Ovary (tissue), 3 donors: Measurements from ENCODE around the gene NFKBIZ.

Experiments used
- EP300 ChIP-seq: sonication (generic); formaldehyde crosslinking; IDR thresholded peaks from one replicate; pipeline ENCODE4 v1.6.1; 2017; ENCODE audit warnings: antibody characterized with exemption
- POLR2A ChIP-seq: fragments of 450-650 bp; IDR thresholded peaks from one replicate; pipeline ENCODE4 v1.6.1; 2017; ENCODE audit warnings: antibody characterized with exemption, mild to moderate bottlenecking, moderate library complexity
- TF ChIP-seq, protein P1 (sequence below), 3 donors: fragments of 450-650 bp in 2 of 3; fragments of 200-600 bp in 1 of 3; IDR thresholded peaks; one replicate each; pipeline versions ENCODE4 v1.5.1 to v1.8.0; 2016 to 2022; ENCODE audit warnings: antibody characterized with exemption in 3 of 3, mild to moderate bottlenecking in 1 of 3
- donor health status: DM: no; HTN: no; CAD: no.

DNA sequence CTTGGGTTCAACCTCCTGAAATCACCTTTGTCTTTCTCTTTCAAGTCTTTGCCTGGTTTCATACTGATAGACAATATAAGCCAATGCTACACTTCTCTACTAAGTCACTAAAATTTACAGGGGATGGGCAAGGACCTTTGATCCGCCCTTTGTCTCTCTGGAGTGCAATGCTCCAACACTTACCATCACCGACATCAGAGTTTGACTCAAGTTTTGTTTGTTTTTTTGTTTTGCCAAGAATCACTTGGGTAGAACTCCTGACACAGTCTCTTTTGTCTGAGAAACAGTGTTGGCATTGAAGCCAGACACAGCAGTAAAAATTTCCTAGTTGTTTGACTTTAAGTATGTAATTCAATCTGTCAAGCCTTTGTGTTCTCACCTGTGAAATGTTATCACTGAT, 29.3 kb downstream of the NFKBIZ start:
- TF ChIP-seq, protein P1, sequence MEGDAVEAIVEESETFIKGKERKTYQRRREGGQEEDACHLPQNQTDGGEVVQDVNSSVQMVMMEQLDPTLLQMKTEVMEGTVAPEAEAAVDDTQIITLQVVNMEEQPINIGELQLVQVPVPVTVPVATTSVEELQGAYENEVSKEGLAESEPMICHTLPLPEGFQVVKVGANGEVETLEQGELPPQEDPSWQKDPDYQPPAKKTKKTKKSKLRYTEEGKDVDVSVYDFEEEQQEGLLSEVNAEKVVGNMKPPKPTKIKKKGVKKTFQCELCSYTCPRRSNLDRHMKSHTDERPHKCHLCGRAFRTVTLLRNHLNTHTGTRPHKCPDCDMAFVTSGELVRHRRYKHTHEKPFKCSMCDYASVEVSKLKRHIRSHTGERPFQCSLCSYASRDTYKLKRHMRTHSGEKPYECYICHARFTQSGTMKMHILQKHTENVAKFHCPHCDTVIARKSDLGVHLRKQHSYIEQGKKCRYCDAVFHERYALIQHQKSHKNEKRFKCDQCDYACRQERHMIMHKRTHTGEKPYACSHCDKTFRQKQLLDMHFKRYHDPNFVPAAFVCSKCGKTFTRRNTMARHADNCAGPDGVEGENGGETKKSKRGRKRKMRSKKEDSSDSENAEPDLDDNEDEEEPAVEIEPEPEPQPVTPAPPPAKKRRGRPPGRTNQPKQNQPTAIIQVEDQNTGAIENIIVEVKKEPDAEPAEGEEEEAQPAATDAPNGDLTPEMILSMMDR (IDR thresholded peaks at IDR 0.05) = no peak
- no peak for TF ChIP-seq POLR2A
- TF ChIP-seq EP300 = no peak
